Measurements from ENCODE around the gene MYLK4. TPM values are rescaled to one million over a fixed set of nuclear protein-coding genes. Genes with fewer than 3 reads are reported as not detected.
A peak's percentile ranks its signal among the peaks of the same experiment; 100 is the strongest.

The MYLK4 gene
- total and polyA plus RNA-seq, 2 donors (not counting 3 experiments of a cell fraction or from before 2014, with no cell fraction given): 0.41 to 0.62 TPM

GRCh38 chr6:2740581-2740980, 10.1 kb downstream of the MYLK4 start:
- no peaks in the 10 kb centered on the region for H3K79me2 ChIP-seq (ENCODE audit: control insufficient read depth, insufficient read depth, low read length)
- H3K4me2 ChIP-seq (ENCODE audit: insufficient read depth, low read length): no peak overlapping the region
- no peaks in the 10 kb centered on the region for H4K20me1 ChIP-seq (replicated peaks; ENCODE audit: control insufficient read depth, extremely low read depth, insufficient read depth, low read length)
- CTCF ChIA-PET: interaction anchor here (3.1 to 4.3 kb wide), 2 partner anchors 10 to 18 kb away, joined by 28 to 53 read pairs; partner anchors contain the start of gene MYLK4
- H3K27ac ChIP-seq (ENCODE audit: insufficient read depth, low read depth, low read length): no peak overlapping the region
- no peak for TF ChIP-seq JUN (IDR thresholded peaks at IDR 0.05; ENCODE audit: borderline replicate concordance, insufficient read depth, insufficient read length, low read depth)
- TF ChIP-seq EZH2 (IDR thresholded peaks at IDR 0.05; ENCODE audit: borderline replicate concordance, low read depth, low read length, severe bottlenecking): no peak
- no peak overlapping the region for H3K4me3 ChIP-seq (replicated peaks in 1 of 3; ENCODE audit: insufficient read depth in 1 of 3, low read depth in 1 of 3, low read length in 3 of 3)
- POLR2A ChIA-PET: no interaction called here
- no peaks in the 10 kb centered on the region for H3K9me1 ChIP-seq (replicated peaks; ENCODE audit: control insufficient read depth, extremely low read depth, insufficient read depth, low read length)
- H3K4me1 ChIP-seq (ENCODE audit: control insufficient read depth, extremely low read depth, insufficient read depth, low read length): no peaks in the 10 kb centered on the region
- DNase-seq (ENCODE audit: low read depth, low spot score): no peak
- no peaks in the 10 kb centered on the region for H3K27me3 ChIP-seq (ENCODE audit: control insufficient read depth in 2 of 2, insufficient read depth in 2 of 2, low read length in 2 of 2)
- no peak overlapping the region for H3K9ac ChIP-seq (replicated peaks; ENCODE audit: extremely low read depth, insufficient read depth, low read length)
- intact Hi-C loops (cut with micrococcal nuclease) (no loop called here), dilution Hi-C loops (cut with MboI; ENCODE audit: extremely low pct_ligation_motif_present, low sequenced_read_pairs) (no loop called here)
- no peaks in the 10 kb centered on the region for H3K36me3 ChIP-seq (ENCODE audit: control insufficient read depth in 2 of 2, extremely low read depth in 1 of 2, insufficient read depth in 2 of 2, low read length in 2 of 2)
- no peak for FAIRE-seq
- no peaks in the 10 kb centered on the region for H3K9me3 ChIP-seq (replicated peaks; ENCODE audit: control insufficient read depth, insufficient read depth, low read length)
- H2AFZ ChIP-seq (ENCODE audit: low read depth, low read length): no peak overlapping the region
- BruUV-seq (replicated peaks): no TSS peak

- no peaks in the 10 kb centered on the region for H3K36me3 ChIP-seq (ENCODE audit: control insufficient read depth in 2 of 2, extremely low read depth in 1 of 2, insufficient read depth in 2 of 2, low read length in 2 of 2)
- TF ChIP-seq CTCF (IDR thresholded peaks at IDR 0.05; ENCODE audit: extremely low read depth in 1 of 2, insufficient read depth in 1 of 2, low read depth in 1 of 2, low read length in 2 of 2) (no peak), JUN (IDR thresholded peaks at IDR 0.05; ENCODE audit: borderline replicate concordance, insufficient read depth, insufficient read length, low read depth) (no peak), EZH2 (IDR thresholded peaks at IDR 0.05; ENCODE audit: borderline replicate concordance, low read depth, low read length, severe bottlenecking) (no peak), POLR2AphosphoS5 (IDR thresholded peaks at IDR 0.05; ENCODE audit: insufficient read depth, low read depth, low read length) (no peak), POLR2A (IDR thresholded peaks at IDR 0.05; ENCODE audit: low read depth, low read length) (no peak), GATA2 (IDR thresholded peaks at IDR 0.05; ENCODE audit: insufficient read depth, insufficient read length, low read depth, low read length) (no peak), MYC (IDR thresholded peaks at IDR 0.05; ENCODE audit: low read depth, low read length) (no peak), MAX (IDR thresholded peaks at IDR 0.05; ENCODE audit: insufficient read depth, insufficient read length) (no peak), FOS (IDR thresholded peaks at IDR 0.05; ENCODE audit: borderline replicate concordance, insufficient read depth, low read length) (no peak)
- H3K9me1 ChIP-seq (replicated peaks; ENCODE audit: control insufficient read depth, extremely low read depth, insufficient read depth, low read length): no peaks in the 10 kb centered on the region
- H3K9me3 ChIP-seq (replicated peaks; ENCODE audit: control insufficient read depth, insufficient read depth, low read length): no peaks in the 10 kb centered on the region
- dilution Hi-C loops (cut with MboI; ENCODE audit: extremely low pct_ligation_motif_present, low sequenced_read_pairs) (no loop called here), intact Hi-C loops (cut with micrococcal nuclease) (loop anchor here (2.0 to 5.0 kb wide), 2 partner anchors 25 to 82 kb away; partner anchors contain the start of gene WRNIP1)
- DNase-seq (ENCODE audit: low read depth, low spot score) (peak; percentile 9), FAIRE-seq (no peak)
- H3K9ac ChIP-seq (replicated peaks; ENCODE audit: extremely low read depth, insufficient read depth, low read length): no peak overlapping the region
- no peak overlapping the region for H3K4me2 ChIP-seq (ENCODE audit: insufficient read depth, low read length)
- H3K79me2 ChIP-seq (ENCODE audit: control insufficient read depth, insufficient read depth, low read length): no peaks in the 10 kb centered on the region
- no TSS peak for BruUV-seq (replicated peaks)
- H2AFZ ChIP-seq (ENCODE audit: low read depth, low read length): no peak overlapping the region
- POLR2A ChIA-PET: no interaction called here
- no peaks in the 10 kb centered on the region for H3K4me1 ChIP-seq (ENCODE audit: control insufficient read depth, extremely low read depth, insufficient read depth, low read length)
- H4K20me1 ChIP-seq (replicated peaks; ENCODE audit: control insufficient read depth, extremely low read depth, insufficient read depth, low read length): no peaks in the 10 kb centered on the region
- CTCF ChIA-PET: interaction anchor here (0.9 to 4.3 kb wide), 5 partner anchors 11 to 1143 kb away, joined by 3 to 53 read pairs (median 17); partner anchors contain the start of gene MYLK4
- H3K27me3 ChIP-seq (ENCODE audit: control insufficient read depth in 2 of 2, insufficient read depth in 2 of 2, low read length in 2 of 2): no peaks in the 10 kb centered on the region
- no peak overlapping the region for H3K4me3 ChIP-seq (replicated peaks in 1 of 3; ENCODE audit: insufficient read depth in 1 of 3, low read depth in 1 of 3, low read length in 3 of 3)
- no peak overlapping the region for H3K27ac ChIP-seq (ENCODE audit: insufficient read depth, low read depth, low read length)
Measured at GRCh38 chr6:2739335-2739734, 11.4 kb downstream of the MYLK4 start.
